Measurements from ENCODE around the gene PI4K2A.
"Not testable (repeated sequence)": the region's sequence is repeated elsewhere in the genome, so short reads cannot be mapped to it uniquely, and the experiment has no call there.

DNA sequence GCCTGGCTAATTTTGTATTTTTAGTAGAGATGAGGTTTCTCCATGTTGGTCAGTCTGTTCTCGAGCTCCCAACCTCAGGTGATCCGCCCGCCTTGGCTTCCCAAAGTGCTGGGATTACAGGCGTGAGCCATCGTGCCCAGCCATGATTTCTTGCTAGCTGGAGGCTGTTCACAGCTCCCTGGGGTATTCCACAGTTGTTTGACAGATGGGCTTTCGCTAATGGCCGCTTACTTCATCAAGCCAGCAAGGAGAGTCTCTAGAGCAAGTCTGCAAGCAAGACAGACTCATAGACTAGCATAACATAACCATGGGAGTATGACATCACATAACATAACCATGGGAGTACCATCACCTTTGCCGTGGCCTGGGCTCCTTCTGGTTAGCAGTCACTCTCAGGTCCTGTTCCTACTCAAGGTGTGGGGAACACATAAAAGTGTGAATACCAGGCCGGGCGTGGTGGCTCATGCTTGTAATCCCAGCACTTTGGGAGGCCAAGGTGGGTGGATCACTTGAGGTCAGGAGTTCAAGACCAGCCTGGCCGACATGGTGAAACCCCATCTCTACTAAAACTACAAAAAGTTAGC lies 57.7 kb downstream of the PI4K2A start:
- TF ChIP-seq, protein P1, sequence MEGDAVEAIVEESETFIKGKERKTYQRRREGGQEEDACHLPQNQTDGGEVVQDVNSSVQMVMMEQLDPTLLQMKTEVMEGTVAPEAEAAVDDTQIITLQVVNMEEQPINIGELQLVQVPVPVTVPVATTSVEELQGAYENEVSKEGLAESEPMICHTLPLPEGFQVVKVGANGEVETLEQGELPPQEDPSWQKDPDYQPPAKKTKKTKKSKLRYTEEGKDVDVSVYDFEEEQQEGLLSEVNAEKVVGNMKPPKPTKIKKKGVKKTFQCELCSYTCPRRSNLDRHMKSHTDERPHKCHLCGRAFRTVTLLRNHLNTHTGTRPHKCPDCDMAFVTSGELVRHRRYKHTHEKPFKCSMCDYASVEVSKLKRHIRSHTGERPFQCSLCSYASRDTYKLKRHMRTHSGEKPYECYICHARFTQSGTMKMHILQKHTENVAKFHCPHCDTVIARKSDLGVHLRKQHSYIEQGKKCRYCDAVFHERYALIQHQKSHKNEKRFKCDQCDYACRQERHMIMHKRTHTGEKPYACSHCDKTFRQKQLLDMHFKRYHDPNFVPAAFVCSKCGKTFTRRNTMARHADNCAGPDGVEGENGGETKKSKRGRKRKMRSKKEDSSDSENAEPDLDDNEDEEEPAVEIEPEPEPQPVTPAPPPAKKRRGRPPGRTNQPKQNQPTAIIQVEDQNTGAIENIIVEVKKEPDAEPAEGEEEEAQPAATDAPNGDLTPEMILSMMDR (IDR thresholded peaks at IDR 0.05), result not testable (repeated sequence)
- TF ChIP-seq EZH2 (IDR thresholded peaks at IDR 0.05; ENCODE audit: borderline replicate concordance, insufficient read depth, low read depth, low read length, poor library complexity, severe bottlenecking), result not testable (repeated sequence)

Measured in B cell (primary cell).